Epithelial cell of esophagus (primary cell): ENCODE results near the gene PDAP1.

Source experiments
- DNase-seq: peaks from one replicate; pipeline ENCODE4 v3.0.0; 2010; ENCODE audit warnings: low read depth
- H3K4me3 ChIP-seq: 2 replicates; pipeline ENCODE4 v1.5.1; 2011; ENCODE audit warnings: mild to moderate bottlenecking, low read length, control low read depth
- CTCF ChIP-seq: IDR thresholded peaks from 2 replicates; pipeline ENCODE4 v1.5.1; 2011; ENCODE audit warnings: low read depth, mild to moderate bottlenecking, low read length, control low read depth, inconsistent platforms; ENCODE audit not compliant: insufficient read depth; ENCODE audit errors: missing control alignments

PDAP1 gene

GRCh38 chr7:99424932-99425730 is 16.7 kb upstream of the PDAP1 start:
- no peak for DNase-seq
- no peak overlapping the region for H3K4me3 ChIP-seq
- no peak for TF ChIP-seq CTCF

- no peak for TF ChIP-seq CTCF
- no peak overlapping the region for H3K4me3 ChIP-seq
- no peak for DNase-seq
These were observed 14.2 kb upstream of the PDAP1 start for GRCh38 chr7:99422625-99423024.

DNA sequence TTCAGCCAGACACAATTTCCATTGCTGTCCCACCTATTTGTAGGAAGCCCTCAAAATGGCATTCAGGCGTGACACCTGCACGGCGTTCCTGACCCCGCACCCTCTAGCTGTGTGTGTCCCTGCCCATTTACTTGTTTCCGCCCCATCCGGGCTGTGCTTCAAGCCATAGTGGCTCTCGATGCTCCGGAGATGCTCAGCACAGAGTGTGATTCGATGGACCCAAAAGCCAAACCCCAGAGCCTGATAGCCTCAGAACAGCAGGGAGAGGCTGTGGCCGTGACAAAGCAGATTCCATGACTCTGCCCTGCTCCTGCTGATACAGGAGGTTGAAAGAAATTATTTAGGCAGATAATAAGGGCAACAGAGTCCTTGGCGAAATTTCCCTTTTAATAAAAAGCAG is 13.8 kb upstream of the PDAP1 start:
- no peak for TF ChIP-seq CTCF

DNA sequence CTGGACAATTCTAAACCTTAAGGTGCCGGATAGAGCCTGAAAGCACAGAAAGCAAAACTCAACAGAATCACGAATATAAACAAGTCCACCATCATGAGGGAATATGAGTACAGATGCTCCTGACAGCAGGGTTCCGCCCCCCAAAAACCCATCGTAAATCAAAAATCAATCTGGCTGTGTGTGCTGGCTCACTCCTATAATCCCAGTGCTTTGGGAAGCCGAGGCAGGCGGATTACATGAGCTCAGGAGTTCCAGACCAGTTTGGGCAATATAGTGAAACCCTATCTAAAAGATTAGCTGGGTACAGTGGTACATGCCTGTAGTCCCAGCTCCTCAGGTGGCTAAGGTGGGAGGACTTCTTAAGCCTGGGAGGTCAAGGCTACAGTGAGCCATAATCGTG is 12.6 kb upstream of the PDAP1 start:
- DNase-seq = no peak
- no peak for TF ChIP-seq CTCF
- no peak overlapping the region for H3K4me3 ChIP-seq

More for the DNA sequence above, 13.8 kb upstream of the PDAP1 start:
- no peak overlapping the region for H3K4me3 ChIP-seq
- no peak for DNase-seq

GRCh38 chr7:99420213-99420612 is 11.8 kb upstream of the PDAP1 start:
- TF ChIP-seq CTCF = no peak
- no peak overlapping the region for H3K4me3 ChIP-seq
- no peak for DNase-seq

- DNase-seq = no peak
- no peak overlapping the region for H3K4me3 ChIP-seq
- TF ChIP-seq CTCF = no peak
These were observed 11.1 kb upstream of the PDAP1 start for GRCh38 chr7:99419323-99420021.
